Right lung (tissue), 5 donors: ENCODE results near the gene KRTAP2-1. TPM values are rescaled to one million over a fixed set of nuclear protein-coding genes. Genes with fewer than 3 reads are reported as not detected.
"Not testable (repeated sequence)": the region's sequence is repeated elsewhere in the genome, so short reads cannot be mapped to it uniquely, and the experiment has no call there.

ENCODE experiments used
- DNase-seq, 2 donors: peaks; one replicate each; pipeline ENCODE4 v3.0.0-alpha.2; 2013
- polyA plus RNA-seq, 5 donors: library from polyadenylated mRNA; unstranded; fragments of 120-200 nt; gene quantifications; one replicate each; pipeline versions ENCODE4 v1.2.1 to v1.2.3, GENCODE V29; 2013; ENCODE audit warnings: inconsistent platforms in 1 of 5, low replicate concordance in 1 of 5; ENCODE audit not compliant: insufficient read length in 5 of 5, insufficient read depth in 1 of 5

Gene KRTAP2-1
- polyA plus RNA-seq, 5 donors: not detected

DNA sequence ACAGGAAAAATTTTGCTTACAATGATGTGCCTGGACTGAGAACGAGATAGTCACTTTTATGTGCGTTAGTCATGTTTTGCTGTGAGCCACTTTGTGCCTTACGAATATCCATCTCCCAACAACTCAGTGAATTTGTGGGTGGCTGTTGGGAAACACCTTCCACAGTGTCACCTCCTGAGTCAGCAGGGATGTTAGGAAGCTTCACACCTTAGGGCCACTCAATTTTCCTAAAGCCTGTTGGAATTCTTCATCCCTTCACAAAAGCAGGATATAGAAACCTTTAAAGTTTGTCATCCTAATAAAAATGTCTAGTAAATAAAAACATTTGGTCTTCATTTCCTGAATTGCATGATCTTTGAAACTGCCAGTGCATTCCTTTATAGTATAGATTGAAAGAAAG lies 33.9 kb downstream of the KRTAP2-1 start:
- DNase-seq: no peak

DNA sequence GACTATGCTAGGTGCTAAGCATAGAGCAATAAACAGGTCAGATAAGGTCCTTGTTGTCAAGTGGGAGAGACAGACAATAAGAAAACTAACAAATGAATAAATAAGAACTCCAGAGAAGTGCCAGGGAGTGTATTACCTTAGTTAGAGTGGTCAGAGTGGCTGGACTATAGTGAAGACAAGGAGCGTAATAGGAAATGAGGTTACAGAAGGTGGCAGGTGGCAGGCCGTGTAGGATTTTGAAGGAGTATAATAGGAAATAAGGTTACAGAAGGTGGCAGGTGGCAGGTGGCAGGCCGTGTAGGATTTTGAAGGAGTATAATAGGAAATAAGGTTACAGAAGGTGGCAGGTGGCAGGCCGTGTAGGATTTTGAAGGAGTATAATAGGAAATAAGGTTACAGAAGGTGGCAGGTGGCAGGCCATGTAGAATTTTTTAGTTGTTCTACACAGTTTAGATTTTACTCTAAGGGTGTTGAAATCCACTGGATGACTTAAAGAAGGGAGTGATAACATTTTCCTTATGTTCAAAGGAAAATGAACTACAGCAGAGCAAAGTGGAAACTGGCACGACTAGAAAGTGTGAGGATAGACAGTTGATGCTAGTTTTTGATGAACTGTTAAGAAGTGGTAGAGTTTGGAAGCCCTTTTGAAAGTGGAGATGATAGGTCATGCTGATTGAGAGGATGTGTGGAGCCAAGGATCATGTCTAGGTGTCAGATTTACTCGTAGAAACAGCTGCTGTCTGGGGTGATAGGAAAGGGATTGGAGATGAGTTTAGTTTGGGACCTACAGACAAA lies 34.6 kb downstream of the KRTAP2-1 start:
- DNase-seq: no peak

DNA sequence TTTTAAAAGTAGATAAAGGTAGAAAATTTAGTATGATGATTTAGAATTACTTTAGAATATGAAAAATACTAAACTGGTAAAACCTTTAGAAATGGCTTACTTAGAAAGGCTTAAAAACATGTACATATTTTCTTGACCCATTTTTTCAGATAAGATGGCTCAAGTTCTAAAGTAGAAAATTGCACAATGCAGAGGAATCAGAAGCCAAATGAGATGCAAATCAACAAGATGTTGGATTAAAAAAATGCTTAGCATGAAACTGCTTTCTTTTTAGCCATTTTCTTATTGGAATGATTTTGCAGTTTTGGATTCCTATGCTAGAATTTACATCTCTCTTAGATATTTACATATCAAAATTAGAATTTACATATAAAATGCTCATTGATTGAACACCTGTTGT lies 36.7 kb downstream of the KRTAP2-1 start:
- DNase-seq: no peak

DNA sequence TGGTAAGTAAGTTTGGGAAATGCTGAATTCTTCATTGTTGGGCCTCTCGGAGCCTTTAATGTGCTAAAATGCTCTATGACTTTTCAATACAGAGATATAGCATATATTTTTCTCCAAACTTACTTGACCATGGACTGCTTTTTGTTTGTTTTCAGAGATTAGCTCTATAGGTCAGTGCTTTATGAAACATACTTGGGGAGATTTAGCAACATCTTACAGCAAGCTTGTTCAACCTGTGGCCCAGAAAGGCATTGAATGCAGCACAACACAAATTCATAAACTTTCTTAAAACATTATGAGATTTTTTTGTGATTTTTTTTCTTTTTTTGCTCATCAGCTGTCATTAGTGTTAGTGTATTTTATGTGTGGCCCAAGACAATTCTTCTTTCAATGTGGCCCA lies 37.2 kb downstream of the KRTAP2-1 start:
- no peak for DNase-seq

DNA sequence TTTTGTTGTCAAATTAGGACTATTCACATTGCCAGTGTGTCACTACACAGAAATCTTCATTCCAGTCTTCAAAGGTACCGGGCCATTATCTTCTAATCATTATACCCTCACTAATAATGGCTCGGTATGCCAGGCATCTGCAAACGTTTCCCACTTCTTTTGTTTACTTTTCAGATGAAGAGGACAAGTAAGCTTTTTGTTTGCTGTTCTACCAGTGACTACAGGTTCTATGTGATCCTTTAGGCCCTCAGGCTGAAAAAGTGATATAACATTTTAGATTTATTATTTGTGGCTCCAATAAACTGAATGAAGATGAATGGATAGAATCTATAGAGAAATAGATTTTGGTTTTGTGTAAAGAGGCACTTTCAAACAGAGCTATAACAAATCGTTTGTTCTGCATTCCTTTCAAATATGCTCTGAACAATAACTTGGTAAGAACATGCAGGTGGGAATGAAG lies 37.8 kb downstream of the KRTAP2-1 start:
- DNase-seq: no peak

DNA sequence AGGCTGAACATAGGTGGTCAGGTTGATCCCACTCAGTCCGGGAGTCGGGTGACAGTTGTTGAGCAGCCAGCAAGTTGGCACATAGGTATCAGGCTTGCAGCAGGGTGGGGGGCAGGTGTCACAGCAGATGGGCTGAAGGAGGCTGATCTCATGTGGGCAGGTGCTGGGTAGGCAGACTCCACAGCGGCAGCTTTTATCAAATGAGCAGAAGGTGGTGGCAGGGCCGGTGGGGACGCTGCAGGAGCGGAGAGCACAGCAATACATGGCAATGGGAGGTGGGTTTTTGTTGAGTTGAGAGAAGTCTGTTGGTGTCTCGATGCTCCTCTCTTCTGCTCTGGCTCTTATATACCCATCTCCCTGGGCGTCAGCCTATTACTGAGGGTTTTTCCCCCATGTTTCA lies 38.3 kb downstream of the KRTAP2-1 start, which contains the start of gene KRTAP3-1:
Gene KRTAP3-1, minus strand, starts transcription at position 318 of the 400 bp plus-strand sequence. Its CDS starts 54 bp downstream, at position 264.
- DNase-seq: no peak

DNA sequence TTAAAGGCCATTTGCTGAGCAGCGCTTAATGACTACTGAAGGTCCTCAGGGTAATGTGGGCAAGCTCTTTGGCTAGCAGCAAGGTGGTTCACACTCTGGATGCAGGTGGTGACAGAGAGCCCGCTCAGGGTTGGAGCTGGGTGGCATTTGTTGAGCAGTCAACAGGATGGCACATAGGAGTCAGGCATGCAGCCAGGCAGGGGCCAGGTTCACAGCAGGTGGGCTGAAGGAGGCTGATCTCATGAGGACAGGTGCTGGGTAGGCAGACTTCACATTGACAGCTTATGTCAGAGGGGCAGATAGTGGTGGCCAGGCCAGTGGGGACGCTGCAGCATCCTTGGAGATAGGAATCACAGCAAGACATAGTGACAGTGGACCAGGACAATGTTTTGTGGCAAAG lies 42.7 kb downstream of the KRTAP2-1 start:
- no peak for DNase-seq

DNA sequence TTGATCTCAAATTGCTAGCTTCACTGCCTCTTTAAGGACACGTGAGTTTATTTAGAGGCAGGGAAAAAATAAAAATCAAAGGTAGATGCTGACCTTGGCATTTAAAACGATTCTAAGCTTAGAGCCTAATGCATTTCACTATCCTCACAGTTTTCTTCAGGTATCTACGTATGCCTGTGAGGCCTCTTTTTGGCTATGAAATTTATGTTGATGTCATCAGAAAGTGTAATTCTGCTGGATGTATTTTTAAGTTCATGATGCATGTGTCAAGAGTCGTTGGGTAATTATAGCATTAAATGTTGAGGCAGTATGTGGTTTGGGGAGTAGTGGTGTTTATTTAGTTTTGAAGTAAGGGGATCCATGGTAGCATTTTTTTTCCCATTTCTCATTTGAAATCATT lies 43.2 kb downstream of the KRTAP2-1 start:
- no peak for DNase-seq

DNA sequence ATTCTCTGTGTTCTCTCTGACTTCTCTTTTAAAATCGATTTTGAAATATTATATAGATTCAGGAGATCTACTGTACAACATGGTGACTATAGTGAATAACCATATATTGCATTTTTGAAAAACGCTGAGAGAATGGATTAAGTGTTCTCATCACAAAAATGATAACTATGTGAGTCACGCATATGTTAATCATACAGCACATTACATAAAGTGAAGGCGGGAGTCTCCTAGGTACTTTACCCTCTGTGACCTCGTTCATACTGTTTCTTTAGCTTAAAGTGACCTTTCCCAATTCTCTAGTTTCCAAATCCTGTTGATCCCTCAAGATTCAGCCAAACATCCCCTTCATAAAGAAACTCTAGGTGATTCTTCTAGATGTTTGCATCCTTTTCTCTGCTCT lies 44.3 kb downstream of the KRTAP2-1 start:
- no peak for DNase-seq

DNA sequence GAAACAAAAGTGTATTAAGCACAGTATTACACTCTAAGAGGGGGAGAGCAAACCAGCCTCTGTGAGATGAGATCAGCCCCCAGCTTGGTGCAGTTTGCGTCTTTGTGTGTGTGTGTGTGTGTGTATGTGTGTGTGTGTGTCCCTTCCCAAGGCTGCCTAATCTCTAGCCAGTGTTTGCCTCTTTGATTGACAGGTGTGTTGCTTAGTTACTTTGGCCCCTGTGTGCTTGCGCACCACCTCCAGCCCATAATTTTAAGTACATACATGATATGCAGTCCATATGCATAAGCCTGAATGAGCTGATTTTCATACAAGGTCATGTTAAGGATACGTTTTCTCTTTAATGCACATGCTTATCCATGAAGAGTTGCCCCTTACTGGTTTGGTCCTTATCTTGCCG lies 45.3 kb downstream of the KRTAP2-1 start:
- no peak for DNase-seq

DNA sequence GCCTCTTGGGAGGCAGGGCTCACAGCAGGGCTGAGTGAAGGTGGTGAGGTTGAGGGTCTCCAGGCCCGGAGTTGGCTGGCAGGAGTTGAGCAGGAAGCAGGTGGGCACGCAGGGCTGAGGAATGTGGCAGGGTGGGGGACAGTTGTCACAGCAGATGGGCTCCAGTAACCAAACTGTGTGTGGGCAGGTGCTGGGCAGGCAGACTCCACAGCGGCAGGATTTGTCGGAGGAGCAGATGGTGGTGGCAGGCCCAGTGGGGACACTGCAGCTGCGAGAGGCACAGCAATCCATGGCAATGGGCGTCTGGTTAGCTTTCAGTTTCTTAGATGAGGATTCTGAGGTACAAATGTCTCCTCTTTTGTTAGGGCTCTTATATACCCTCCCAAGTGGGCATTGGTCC lies 47.6 kb downstream of the KRTAP2-1 start, which contains the start of gene KRTAP3-2:
Gene KRTAP3-2, minus strand, starts transcription at position 344 of the 400 bp plus-strand sequence. Its CDS starts 53 bp downstream, at position 291.
- not testable (repeated sequence) for DNase-seq

DNA sequence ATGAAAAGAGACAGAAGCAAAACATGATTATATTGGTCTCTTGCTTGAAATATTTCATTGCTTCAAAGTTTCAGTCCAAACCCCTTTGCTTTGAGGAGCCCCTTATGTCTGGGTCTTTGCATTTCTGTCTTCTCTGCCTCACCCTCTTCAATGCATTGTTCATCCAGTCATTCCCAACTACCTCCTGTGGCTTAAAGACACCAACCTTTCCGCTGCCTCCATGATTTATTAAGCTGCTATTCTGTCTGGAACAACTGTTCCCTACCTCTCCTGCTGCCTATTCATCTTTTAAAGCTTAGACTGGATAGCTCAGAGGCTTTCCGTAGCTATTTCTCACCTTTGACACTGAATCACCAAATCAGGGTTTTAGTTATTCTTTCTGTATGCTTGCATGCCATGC lies 49.8 kb downstream of the KRTAP2-1 start:
- no peak for DNase-seq

DNA sequence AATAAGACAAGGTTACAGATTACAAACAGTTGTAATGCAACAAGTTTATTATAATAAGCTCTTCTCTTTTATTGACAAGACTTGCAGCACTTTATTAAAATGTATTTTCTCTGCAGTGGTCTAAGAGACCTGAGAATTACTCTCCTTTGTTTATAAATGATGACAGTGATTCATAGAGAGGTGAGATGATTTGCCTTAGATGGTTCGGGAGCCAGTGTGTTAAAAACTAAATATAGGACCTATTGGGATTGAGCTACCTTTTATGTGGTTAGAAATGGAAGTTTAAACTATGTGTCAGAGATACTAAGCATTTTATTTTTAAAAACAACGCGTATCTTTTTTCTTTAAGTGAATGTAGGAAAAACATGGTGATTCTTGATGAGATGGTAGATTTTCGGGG lies 50.3 kb downstream of the KRTAP2-1 start:
- DNase-seq: no peak

Other genes with a start within 250 kb of the KRTAP2-1 start
- not detected for gene KRT28, start 247.4 kb downstream of the KRTAP2-1 start, polyA plus RNA-seq
- 10 to 100 TPM; 27.5 to 58.8 (median 45.4) TPM for gene KRT10, start 224.7 kb downstream of the KRTAP2-1 start, polyA plus RNA-seq
- under 1 TPM in 3 of 5 donors, not detected in 2; 0.06 to 0.14 (median 0.13) TPM for gene KRT12, start 180.1 kb downstream of the KRTAP2-1 start, polyA plus RNA-seq
- not detected for gene KRT20, start 162.1 kb downstream of the KRTAP2-1 start, polyA plus RNA-seq
- under 1 TPM in 3 of 5 donors, not detected in 2; 0.18 to 0.35 (median 0.21) TPM for gene KRT23, start 109.7 kb downstream of the KRTAP2-1 start, polyA plus RNA-seq
- gene KRT39, start 80.4 kb downstream of the KRTAP2-1 start, polyA plus RNA-seq: under 1 TPM in 1 of 5 donors, not detected in 4; 0.35 TPM
- gene KRT40, start 63.0 kb downstream of the KRTAP2-1 start, polyA plus RNA-seq: under 1 TPM in 2 of 5 donors, not detected in 3; 0.06 to 0.70 TPM
- not detected for gene KRTAP3-3, start 53.2 kb downstream of the KRTAP2-1 start, polyA plus RNA-seq
- not detected for gene KRTAP3-2, start 47.4 kb downstream of the KRTAP2-1 start, polyA plus RNA-seq
- not detected for gene KRTAP3-1, start 38.2 kb downstream of the KRTAP2-1 start, polyA plus RNA-seq
- not detected for gene KRTAP1-5, start 20.1 kb downstream of the KRTAP2-1 start, polyA plus RNA-seq
- gene KRTAP1-4, start 17.1 kb downstream of the KRTAP2-1 start, polyA plus RNA-seq: not detected
- gene KRTAP1-3, start 12.4 kb downstream of the KRTAP2-1 start, polyA plus RNA-seq: not detected
- not detected for gene KRTAP1-1, start 5.9 kb downstream of the KRTAP2-1 start, polyA plus RNA-seq
- not detected for gene KRTAP2-2, start 7.9 kb upstream of the KRTAP2-1 start, polyA plus RNA-seq
- gene KRTAP2-3, start 12.8 kb upstream of the KRTAP2-1 start, polyA plus RNA-seq: not detected
- not detected for gene KRTAP2-4, start 18.6 kb upstream of the KRTAP2-1 start, polyA plus RNA-seq
- not detected for gene KRTAP4-7, start 36.8 kb upstream of the KRTAP2-1 start, polyA plus RNA-seq
- not detected for gene KRTAP4-8, start 50.8 kb upstream of the KRTAP2-1 start, polyA plus RNA-seq
- not detected for gene KRTAP4-16, start 54.9 kb upstream of the KRTAP2-1 start, polyA plus RNA-seq
- gene KRTAP4-9, start 58.1 kb upstream of the KRTAP2-1 start, polyA plus RNA-seq: not detected
- under 1 TPM in 1 of 5 donors, not detected in 4; 0.13 TPM for gene KRTAP4-11, start 71.1 kb upstream of the KRTAP2-1 start, polyA plus RNA-seq
- gene KRTAP4-12, start 76.9 kb upstream of the KRTAP2-1 start, polyA plus RNA-seq: not detected
- gene KRTAP4-6, start 93.2 kb upstream of the KRTAP2-1 start, polyA plus RNA-seq: not detected
- gene KRTAP4-5, start 102.5 kb upstream of the KRTAP2-1 start, polyA plus RNA-seq: not detected
- not detected for gene KRTAP4-4, start 113.4 kb upstream of the KRTAP2-1 start, polyA plus RNA-seq
- gene KRTAP4-3, start 120.9 kb upstream of the KRTAP2-1 start, polyA plus RNA-seq: not detected
- gene KRTAP4-2, start 130.9 kb upstream of the KRTAP2-1 start, polyA plus RNA-seq: not detected
- not detected for gene KRTAP4-1, start 137.6 kb upstream of the KRTAP2-1 start, polyA plus RNA-seq
- not detected for gene KRTAP9-1, start 142.6 kb upstream of the KRTAP2-1 start, polyA plus RNA-seq
- gene KRTAP9-2, start 179.3 kb upstream of the KRTAP2-1 start, polyA plus RNA-seq: not detected
- not detected for gene KRTAP9-3, start 185.1 kb upstream of the KRTAP2-1 start, polyA plus RNA-seq
- not detected for gene KRTAP9-8, start 190.7 kb upstream of the KRTAP2-1 start, polyA plus RNA-seq
- gene KRTAP9-4, start 202.4 kb upstream of the KRTAP2-1 start, polyA plus RNA-seq: not detected
- not detected for gene KRTAP9-9, start 208.1 kb upstream of the KRTAP2-1 start, polyA plus RNA-seq
- under 1 TPM; 0.13 to 0.25 (median 0.18) TPM for gene KRTAP9-6, start 218.1 kb upstream of the KRTAP2-1 start, polyA plus RNA-seq
- gene KRTAP9-7, start 228.4 kb upstream of the KRTAP2-1 start, polyA plus RNA-seq: not detected